Endothelial cell (in vitro differentiated cells): ENCODE data around the gene ATP2C2. TPM values are rescaled to one million over a fixed set of nuclear protein-coding genes. Genes with fewer than 3 reads are reported as not detected.

Experiments
- DNase-seq: peaks from one replicate; pipeline ENCODE4 v3.0.0; 2021; ENCODE audit warnings: low spot score
- H3K27ac Mint-ChIP-seq: one replicate; pipeline ENCODE4 v1.8.0; 2021; ENCODE audit warnings: mixed read lengths, inconsistent platforms; ENCODE audit not compliant: unreplicated experiment
- H3K27me3 Mint-ChIP-seq: one replicate; pipeline ENCODE4 v1.8.0; 2021; ENCODE audit warnings: mild to moderate bottlenecking, moderate library complexity, mixed read lengths, inconsistent platforms; ENCODE audit not compliant: unreplicated experiment
- H3K36me3 Mint-ChIP-seq: one replicate; pipeline ENCODE4 v1.8.0; 2021; ENCODE audit warnings: mild to moderate bottlenecking, low read depth, mixed read lengths, inconsistent platforms; ENCODE audit not compliant: unreplicated experiment
- H3K4me1 Mint-ChIP-seq: one replicate; pipeline ENCODE4 v1.8.0; 2021; ENCODE audit warnings: mild to moderate bottlenecking, mixed read lengths, inconsistent platforms; ENCODE audit not compliant: unreplicated experiment
- H3K4me3 Mint-ChIP-seq: one replicate; pipeline ENCODE4 v1.8.0; 2021; ENCODE audit warnings: mild to moderate bottlenecking, mixed read lengths, inconsistent platforms; ENCODE audit not compliant: unreplicated experiment
- H3K9me3 Mint-ChIP-seq: one replicate; pipeline ENCODE4 v1.8.0; 2021; ENCODE audit warnings: mixed read lengths, inconsistent platforms; ENCODE audit not compliant: unreplicated experiment
- CTCF ChIP-seq: fragments of 200-600 bp; sonication (generic); IDR thresholded peaks from one replicate; pipeline ENCODE4 v1.5.0; 2021; ENCODE audit warnings: antibody characterized with exemption; ENCODE audit not compliant: unreplicated experiment
- total RNA-seq: library from RNA; stranded (reverse); fragmentation: NEBNext Ultra II Directional; extraction: Animal tissue kit (Norgen Biotek cat#: 25700); gene quantifications from one replicate; pipeline ENCODE4 v1.2.1, GENCODE V29; 2021; ENCODE audit not compliant: unreplicated experiment

Gene ATP2C2
- total RNA-seq, 1 donor from 2014 or later: 2.7 TPM

- Mint-ChIP-seq H3K27ac (no peak overlapping the region), H3K36me3 (no peaks in the 10 kb centered on the region), H3K9me3 (no peaks in the 10 kb centered on the region), H3K4me3 (no peak overlapping the region), H3K27me3 (peaks cover 2% of the 10 kb centered on the region), H3K4me1 (no peaks in the 10 kb centered on the region)
- TF ChIP-seq CTCF: no peak
- DNase-seq: no peak
Measured at GRCh38 chr16:84436196-84436595, 67.9 kb downstream of the ATP2C2 start.

GRCh38 chr16:84438971-84439696, 70.8 kb downstream of the ATP2C2 start:
- Mint-ChIP-seq H3K36me3 (no peaks in the 10 kb centered on the region), H3K4me1 (peaks cover 11% of the 10 kb centered on the region), H3K27ac (no peak overlapping the region), H3K4me3 (no peak overlapping the region), H3K27me3 (peaks cover 2% of the 10 kb centered on the region), H3K9me3 (no peaks in the 10 kb centered on the region)
- no peak for DNase-seq
- TF ChIP-seq CTCF: no peak

- no peaks in the 10 kb centered on the region for H3K36me3 Mint-ChIP-seq
- no peak overlapping the region for H3K4me3 Mint-ChIP-seq
- TF ChIP-seq CTCF: no peak
- no peaks in the 10 kb centered on the region for H3K9me3 Mint-ChIP-seq
- DNase-seq: no peak
- H3K4me1 Mint-ChIP-seq: peaks cover 11% of the 10 kb centered on the region
- peaks cover 2% of the 10 kb centered on the region for H3K27me3 Mint-ChIP-seq
- H3K27ac Mint-ChIP-seq: no peak overlapping the region
Measured at GRCh38 chr16:84442416-84443145, 74.2 kb downstream of the ATP2C2 start.

- no peak for DNase-seq
- H3K27ac Mint-ChIP-seq: no peak overlapping the region
- no peak overlapping the region for H3K4me3 Mint-ChIP-seq
- no peak for TF ChIP-seq CTCF
- H3K36me3 Mint-ChIP-seq: no peaks in the 10 kb centered on the region
- H3K4me1 Mint-ChIP-seq: peaks cover 11% of the 10 kb centered on the region
- H3K27me3 Mint-ChIP-seq: peaks cover 2% of the 10 kb centered on the region
- no peaks in the 10 kb centered on the region for H3K9me3 Mint-ChIP-seq
Measured at GRCh38 chr16:84443166-84443802, 74.9 kb downstream of the ATP2C2 start.

- no peaks in the 10 kb centered on the region for H3K9me3 Mint-ChIP-seq
- TF ChIP-seq CTCF: no peak
- H3K27me3 Mint-ChIP-seq: peaks cover 2% of the 10 kb centered on the region
Measured at GRCh38 chr16:84444476-84444875, 76.1 kb downstream of the ATP2C2 start.

More at GRCh38 chr16:84444476-84444875, 76.1 kb downstream of the ATP2C2 start:
- no peak for DNase-seq
- Mint-ChIP-seq H3K27ac (no peak overlapping the region), H3K36me3 (no peaks in the 10 kb centered on the region), H3K4me1 (peaks cover 11% of the 10 kb centered on the region), H3K4me3 (no peak overlapping the region)
